Colon (tissue), 2 donors: ENCODE results near the gene RASSF5.

Source experiments
- FAIRE-seq: peaks from 2 replicates; lab custom pipeline; 2012; peaks lifted over from hg19 to GRCh38; lab: Jason Lieb, UNC
- donor health status: control.
- donor health status: control.

Gene RASSF5

DNA sequence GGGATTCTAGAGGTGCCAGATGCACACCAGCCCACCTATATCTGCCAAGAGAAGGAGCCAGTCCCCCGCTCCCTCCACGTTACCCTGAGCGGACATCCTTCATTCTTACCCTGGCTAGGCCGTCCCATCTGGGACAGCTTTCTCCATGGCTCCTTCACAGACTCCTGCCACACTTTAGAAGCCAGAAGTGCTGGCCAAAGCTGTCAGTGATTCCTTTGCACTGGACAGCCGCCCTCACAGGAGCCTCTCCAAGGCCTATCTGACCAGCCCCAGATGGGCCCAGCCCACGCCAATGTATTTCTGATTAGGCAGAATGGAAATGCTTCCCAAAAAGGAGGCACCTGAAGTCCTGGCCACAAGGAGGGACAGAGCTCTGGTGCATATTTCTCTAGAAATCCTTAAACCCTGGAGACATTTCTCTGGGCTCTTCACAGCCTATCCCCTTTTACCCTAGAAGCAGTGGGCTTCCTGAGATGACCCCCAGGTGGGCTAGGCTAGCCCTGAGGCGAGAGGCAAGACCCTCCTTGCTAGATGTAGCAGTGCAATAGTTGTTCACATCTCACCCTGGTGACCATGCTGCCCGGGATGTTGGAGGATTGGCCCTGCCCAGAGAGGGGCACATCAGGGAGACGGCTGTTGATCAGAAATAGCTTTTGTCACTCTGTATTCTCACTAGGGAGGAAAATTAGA lies 44.1 kb downstream of the RASSF5 start:
- FAIRE-seq: no peak

DNA sequence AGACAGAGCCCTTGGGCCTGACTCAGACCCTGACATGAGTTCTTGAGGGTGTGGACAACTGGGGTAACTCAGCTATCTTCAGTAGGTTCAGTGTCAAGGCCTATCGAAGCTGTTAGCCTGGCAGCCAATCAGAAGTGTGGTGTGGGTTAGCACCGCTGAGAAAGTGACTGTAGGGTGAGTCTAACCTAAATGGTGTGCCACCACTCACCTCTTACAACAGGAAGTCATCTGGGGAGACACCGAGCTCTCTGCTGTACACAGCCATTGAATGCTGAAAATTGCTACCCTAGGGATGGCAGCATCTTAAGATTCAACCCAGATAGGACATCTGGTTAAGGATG lies 44.6 kb downstream of the RASSF5 start:
- no peak for FAIRE-seq

DNA sequence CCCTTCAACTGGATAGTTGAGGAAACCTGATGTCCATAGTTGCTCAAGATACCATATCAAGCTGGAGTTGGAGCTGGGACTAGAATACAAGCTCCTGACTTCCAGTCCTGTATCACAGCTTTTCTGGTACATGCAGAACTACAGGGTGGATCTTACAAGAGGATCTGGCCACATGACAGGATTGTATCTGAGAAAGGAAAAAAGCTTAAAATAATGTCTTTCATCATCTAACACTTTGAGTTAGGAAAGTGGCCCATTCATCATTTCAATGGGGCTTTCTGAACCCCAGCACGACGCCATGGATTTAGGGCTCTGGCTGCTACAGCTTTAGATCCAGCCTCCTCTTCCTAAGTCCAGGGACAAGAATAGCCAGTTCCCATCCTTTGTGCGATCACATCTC lies 46.9 kb downstream of the RASSF5 start:
- FAIRE-seq: no peak

DNA sequence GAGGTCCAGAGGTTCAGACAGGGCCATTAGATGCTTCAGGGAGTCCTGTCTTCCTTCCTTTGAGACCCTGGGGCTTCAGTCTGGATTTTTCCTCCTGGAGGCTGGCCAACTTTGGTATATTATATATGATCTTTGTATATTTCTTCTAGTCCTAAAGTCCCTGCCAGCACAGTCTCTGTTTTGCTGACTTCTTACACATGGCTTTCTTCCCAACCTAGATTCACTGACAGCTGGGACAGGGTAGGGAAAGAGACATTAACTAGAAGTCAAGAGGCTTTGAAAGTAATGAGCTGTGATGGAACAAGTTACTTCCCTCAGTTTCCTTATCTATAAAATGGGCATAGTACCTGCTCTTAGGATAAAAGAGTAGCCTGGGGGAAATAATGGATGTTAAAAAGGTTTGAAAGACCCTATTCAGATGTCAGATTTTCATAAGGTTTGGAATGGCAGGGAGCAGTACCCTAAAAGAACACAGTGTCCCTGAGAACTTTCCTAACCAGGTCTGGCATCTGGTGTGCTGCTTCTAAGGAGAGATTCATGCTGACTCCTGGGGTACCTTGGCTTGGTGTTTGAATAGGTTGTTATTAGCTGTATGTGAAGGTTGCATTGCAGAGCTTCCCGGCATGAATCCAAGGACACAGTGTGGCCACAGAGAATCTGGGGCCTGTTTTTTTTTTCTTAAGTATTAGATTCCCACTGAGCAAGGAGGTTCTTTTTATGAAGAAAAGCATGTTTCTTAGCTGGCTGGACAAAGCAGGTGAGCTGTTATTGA lies 47.6 kb downstream of the RASSF5 start:
- FAIRE-seq: no peak

DNA sequence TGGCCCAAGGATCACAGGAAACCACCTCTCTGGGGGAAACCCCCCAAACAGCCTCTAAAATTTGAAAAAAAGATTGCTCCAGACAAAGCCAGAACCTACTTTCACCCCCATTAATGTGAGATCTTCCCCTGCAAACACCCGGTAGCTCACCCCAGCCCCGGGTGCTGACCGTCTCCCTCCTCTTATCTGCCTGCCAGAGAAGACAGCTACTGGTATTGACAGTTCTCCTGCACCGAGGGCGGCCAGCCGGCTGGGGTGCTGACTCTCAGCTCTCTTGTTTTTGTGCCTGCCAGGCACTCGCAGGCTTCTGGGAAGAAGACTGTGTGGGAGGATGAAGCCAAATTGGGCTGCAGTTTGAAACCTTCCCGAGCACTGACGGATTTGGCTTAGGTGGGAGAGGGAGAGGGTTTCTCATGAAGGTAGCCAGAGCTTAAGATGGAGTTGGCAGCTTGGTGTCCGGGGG lies 48.2 kb downstream of the RASSF5 start:
- no peak for FAIRE-seq

DNA sequence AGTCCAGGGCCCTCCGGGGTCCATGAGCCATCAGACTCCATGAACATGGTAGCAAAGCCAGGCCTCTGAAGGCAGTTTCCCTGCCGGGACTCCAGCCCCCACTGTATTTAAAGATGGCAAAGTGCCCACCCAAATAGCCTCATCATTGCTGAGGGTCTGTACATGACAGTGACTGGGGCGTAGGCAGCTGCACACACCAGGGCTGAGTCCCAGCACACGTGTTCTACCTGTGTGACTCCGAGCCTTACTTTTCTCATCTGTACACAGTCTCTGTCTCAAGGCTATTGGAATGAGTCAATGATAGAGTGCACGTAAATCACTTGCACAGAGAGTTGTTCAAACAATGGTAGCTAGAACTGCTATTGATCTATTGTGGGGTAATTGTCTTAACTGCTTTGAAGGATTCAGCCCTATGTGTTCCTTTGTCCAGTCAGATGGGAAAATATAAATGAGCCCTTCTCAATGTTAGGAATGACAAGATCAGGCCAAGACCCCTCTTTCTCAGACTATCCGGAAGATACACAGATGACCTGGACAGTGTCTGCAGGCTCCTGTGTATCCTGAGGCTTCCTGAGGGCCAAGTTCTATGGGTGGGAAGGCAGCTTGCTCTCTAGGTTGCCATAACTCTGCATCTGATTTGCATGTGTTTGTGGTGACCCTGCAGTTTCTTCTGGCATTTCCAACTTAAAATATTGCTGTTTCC lies 48.9 kb downstream of the RASSF5 start:
- no peak for FAIRE-seq

DNA sequence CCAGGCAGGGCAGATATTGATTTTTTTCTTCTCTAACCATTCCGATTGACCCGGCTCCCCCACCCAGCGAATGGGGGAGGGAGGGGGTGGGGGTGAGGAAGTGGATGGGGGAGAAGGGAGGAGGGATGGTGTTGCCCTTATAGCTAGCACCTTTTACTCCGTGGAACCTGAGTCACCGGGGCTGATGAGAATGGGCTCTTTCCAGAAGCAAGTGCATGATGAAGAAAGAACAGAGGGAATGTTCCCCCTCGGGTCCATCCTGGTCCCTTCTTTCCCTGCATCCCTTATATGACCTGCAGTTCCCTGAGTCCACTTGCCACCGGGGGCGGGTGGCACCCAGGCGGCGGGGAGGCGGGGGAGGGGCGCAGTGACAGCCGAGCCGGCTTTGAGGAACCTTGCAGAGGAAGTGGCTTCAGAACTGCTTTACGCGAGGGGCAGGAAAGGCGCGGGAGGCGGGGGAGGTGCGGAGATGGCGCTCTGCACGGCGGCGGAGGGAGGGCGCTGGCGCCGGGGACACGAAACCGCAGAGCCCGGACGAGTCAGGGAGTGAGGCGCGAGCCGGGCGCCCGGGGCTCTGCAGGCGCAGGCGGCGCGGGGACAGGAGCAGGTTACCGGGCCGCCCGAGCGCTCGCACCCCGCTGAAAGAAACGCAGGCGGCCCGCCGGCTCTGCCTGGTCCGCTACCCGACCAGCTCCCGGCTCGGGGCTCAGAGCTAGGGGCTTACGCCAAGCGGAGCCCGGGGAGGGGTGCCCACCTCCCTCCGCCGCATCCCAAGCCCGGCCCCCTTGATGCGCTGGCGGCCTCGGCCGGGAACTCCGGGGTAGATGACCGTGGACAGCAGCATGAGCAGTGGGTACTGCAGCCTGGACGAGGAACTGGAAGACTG lies 49.7 kb downstream of the RASSF5 start:
- no peak for FAIRE-seq

DNA sequence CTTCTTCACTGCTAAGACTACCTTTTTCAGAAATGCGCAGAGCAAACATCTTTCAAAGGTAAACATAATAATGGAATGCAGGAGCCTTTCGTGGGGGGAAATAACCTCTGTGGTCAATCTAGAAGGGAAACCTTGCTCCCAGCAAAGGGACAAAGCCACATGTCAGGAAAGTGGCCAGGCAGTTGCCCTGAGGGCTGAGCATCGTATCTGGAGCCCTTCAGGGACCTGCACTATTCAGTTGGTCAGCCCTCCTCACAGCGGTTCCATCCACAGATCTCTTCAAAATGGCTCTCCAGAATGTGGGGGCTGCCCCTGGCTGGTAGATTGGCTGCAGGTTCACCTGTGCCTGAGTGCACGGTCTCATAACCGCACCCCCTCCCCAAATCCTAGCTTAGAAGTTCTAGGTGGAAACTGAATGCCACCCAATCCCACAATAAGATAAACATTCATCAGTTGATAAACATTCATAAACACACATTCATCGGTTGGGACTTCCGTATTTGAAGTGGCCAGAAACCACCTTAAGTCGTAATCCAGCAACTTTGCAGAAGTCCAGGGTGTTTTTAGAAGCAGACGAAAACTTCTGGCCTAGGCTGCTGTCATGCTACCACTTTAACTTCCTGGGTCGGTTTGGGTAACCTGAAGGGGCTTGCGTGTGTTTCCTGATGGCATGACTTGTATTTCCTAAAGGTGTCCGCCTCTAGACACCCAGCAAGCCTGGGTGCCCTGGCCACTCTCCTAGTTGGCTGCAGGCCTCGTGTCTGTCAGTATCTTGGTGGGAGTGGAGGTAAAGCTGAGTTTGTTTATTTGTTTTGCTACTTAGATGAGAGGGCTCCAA lies 50.5 kb downstream of the RASSF5 start:
- no peak for FAIRE-seq

DNA sequence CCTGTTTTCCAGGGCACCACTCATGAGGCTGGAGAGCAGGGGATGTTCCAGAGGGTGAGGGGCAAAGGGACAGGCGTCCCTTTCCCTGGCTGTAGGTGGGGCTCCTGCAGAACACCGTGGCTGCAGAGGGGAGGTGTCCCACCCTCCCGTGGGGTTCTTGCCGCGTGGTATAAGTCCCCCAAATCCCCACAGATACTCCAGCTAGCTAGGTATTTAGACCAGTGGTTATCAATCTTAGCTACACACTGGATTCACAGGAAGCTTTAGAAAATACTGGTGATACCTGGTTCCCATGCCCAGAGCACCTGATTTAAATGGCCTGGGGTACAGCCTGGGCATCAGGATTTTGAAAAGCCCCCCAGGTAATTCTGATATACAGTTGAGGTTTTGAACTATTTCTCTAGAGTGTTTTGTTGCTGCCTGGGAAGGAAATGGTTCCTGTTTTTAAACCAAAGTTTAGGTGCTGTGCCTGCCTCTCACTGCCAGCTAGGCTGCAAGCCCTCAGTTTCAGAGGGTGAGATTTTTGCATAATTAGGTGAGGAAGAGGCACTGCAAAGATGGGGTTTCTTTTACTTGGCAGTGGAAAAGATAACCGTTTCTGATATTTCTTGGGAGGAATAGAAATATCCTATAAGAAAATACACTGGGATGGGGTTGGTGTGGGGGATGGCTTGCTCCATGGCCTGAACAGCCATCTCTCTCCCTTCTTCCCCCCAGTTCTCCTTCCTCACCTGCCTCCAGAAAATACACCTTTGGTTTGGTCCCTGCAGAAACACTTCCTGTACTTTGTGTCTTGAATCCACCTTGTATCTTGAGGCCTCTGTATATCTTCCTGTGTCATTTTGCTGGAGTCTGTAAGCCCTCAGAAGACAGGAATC lies 51.7 kb downstream of the RASSF5 start:
- FAIRE-seq: no peak

DNA sequence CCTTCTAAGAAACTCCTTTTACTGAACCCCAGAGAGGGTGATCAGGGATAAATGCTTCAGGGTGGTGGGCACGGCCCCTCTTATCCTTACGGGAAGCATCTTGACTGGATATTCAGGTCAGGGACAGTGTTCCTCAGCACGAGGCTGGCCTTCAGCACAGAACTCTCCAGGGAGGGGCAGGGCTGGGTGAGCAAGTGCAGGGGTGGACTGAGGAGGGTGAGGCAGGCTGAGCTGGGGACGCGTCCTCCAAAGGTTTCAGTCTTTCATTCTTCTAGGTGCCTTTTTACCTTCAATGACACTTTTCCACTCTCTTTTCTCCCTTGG lies 52.3 kb downstream of the RASSF5 start:
- no peak for FAIRE-seq

DNA sequence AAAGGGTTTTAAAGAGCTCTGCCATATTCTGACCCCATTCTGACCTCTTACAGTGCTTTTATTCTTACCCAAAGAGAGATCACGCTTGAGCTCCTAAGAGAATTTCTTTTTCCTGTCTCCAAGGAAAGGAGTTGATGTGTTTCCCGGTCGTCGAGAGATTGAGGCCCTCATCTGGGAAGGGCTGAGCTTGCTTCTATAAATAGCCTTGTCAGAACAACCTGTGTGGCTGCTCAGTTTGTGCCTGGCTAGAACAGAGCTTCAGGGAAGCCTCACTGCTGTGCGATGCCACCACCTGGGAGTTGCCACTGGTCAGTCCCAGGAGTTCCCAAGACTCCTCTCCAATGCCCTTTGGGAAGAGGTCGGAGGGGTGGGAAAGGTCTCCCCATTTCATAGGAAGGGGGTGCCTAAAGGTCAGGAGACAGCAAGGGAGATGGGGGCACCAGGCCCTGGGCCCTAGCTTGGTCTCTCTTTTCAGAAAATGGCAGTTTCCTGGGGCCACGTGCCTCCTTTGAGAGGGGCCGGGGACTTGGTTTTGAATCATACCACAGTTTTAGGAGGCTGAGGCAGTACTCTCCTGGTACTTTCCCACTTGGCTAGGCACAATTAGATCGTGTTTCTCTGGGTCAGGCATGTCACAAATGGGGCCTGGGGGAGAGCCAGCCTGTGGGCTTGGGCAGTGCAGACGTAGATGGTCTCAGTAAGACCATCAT lies 52.8 kb downstream of the RASSF5 start:
- FAIRE-seq: no peak

DNA sequence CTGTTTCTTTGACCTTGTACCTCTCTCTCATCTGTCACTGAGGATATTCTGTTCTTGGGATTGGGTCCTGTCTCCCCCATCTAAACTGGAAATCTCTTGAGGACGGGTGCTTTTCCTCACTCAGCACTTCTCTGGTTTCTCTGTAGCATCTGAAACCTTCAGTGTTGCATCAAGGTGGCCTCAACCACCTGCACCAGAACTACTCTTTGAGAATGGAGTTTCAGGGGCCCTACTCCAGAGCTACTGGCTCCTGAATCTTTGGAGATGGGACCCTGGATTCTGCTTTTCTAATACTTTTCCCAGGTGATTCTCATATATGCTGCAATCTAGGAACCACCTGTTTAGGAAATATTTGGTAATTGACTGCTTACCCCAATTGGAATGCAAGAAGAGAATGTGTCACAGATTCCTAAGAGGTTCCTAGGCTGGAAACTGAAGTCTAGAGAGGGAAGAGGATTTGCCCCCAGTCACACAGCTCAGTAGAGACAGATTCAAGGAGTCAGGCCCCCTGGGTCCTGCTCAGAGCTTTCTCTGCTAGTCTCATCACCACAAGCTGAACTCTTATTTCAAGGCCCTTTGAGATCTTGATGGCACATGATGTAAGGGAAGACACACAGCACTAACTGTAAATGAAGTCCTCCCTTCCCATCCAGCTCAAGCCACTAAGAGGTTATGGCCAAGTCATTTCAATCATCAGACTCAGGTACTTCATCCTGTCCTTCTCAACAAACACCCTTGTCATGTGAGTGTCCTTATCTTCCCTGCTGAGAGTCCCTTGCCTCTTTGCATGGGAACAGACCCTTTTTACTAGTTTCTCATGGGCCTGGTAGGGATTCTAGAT lies 56.3 kb downstream of the RASSF5 start:
- no peak for FAIRE-seq

DNA sequence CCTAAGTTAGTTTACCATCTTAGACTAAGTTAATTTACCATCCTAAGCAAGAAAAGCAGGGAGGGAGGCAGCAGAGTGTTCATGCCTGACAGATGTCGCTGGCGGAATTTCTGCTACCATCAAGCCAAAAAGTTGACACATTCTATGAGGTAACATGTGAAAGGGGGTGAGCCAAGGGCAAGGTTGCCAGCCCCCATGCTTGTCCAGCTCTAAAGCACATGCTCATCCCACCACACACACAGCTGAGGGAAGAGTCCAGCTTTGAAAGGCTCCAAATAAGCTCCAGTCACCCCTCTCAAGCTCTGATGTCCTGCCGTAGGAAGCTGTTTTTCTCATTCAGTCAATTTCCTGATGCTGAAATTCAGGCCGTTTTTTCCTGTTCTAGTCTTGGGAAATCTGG lies 58.7 kb downstream of the RASSF5 start:
- FAIRE-seq: no peak

DNA sequence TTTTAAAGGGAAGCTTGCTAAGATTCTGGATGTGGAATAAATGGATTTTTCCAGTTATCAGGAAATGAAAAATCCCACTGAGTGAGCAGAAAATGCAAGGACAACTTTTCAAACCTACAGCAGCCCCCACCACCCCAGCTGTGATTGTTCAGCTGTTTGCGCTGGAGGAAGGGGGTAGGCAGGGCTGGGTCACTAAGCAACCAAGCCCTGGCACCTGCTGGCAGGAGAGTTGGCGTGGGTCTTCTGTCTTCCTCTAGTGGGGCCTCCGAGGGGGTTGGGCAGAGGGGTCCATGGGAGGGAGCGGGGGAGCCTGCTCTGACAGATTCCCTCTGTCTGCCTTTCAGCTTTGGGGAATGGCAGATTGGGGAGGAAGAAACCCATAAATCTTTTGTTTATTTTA lies 59.7 kb downstream of the RASSF5 start:
- FAIRE-seq: no peak

DNA sequence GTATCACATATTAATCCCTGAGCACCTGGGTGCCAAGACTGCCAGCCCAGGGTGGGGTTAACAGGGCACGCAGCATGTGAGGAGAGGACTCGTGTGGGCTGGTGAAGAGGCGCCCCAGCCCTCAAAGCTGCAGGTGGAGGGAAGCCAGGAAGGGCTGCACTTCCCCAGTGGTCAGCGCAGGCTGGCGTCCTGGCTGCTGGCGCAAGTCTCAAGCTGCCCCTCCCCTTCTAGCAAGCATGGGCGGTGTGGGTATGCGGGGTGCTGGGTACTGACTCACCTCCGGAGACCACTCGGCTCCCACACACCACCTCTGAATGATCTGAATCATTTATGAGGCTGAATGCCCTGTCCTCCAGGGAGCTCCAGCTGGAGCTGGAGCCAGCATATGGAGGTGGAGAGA lies 60.9 kb downstream of the RASSF5 start:
- FAIRE-seq: no peak

DNA sequence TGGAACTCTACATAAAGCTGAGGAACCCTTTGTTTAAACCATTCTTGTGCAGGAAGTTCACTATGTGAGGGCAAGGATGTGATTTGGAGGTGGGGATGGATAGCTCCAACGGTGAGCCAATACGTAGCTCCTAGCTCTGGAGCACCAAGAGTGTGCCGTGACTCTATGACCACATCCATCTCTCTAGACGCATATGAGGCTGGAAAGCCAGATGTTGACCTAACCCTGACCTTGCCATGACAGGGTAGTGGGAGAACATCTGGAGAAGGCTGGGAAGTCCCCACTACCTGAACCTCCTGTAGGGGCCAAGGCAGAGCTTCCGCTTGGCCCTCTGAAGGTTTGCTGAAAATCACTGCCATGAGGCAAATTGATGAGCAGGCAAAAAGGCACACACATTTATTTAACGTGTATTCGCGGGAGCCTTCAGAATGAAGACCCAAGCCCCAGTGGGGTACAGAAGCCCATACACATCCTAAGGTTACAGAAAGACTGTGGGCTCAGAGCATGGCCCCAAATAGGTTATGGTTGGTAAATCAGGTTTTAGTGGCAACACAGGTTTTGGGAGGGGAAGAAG lies 61.5 kb downstream of the RASSF5 start:
- no peak for FAIRE-seq

DNA sequence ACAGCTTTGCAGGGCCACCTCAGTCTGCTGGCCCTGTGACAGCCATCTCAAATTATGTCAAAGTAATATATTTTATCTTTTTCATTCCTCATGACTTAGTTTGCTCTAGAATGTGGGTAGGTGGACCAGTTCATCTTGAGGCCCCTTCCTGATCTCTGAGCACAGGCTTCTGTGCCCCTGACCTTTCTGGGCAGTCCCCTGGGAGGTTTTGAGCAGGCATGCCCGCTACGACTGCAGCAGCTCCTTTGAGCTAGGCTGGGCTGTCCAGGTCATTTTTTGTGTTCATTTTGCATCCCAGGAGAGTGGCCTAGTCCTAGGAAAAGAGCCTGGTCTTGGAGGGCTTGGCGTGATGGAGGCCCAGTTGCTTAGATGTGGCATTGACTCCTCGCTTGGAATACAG lies 62.2 kb downstream of the RASSF5 start:
- no peak for FAIRE-seq

DNA sequence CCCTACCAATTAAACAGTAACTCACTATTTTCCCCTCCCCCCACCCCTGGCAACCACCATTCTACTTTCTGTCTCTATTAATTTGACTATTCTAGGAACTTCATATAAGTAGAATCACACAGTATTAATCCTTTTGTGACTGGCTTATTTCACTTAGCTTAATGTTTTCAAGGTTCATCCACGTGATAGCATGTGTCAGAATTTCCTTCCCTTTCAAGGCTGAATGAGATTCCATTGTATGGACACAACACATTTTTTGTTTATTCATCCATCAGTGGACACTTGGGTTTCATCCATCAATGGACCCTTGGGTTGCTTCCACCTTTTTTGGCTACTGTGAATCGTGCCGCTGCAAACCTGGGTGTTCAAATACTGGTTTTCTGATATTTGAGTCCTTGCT lies 63.2 kb downstream of the RASSF5 start:
- no peak for FAIRE-seq

DNA sequence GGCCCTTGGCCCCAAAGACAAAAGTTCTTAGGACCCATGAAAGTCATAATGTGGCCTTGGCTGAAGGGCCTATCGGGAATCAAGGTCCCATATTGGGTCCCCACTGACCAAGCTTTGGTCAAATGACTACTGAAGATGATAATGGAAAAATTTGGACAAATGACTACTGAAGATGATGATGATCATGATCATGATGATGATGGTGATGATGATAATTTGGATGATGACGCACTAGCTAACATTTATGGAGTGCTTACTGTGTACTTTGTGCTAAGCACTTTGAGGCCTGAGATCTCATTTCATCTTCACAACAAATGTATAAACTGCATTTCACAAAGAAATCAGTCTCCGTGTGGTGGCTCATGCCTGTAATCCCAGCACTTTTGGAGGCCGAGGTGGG lies 65.5 kb downstream of the RASSF5 start:
- FAIRE-seq: no peak
